GM21786 (cell line): ENCODE results near the gene ZNF385C.

Source experiments
- ATAC-seq: cut with Tn5 transposase; IDR thresholded peaks from one replicate; pipeline ENCODE4 v1.9.1; 2021; ENCODE audit not compliant: unreplicated experiment

ZNF385C gene

DNA sequence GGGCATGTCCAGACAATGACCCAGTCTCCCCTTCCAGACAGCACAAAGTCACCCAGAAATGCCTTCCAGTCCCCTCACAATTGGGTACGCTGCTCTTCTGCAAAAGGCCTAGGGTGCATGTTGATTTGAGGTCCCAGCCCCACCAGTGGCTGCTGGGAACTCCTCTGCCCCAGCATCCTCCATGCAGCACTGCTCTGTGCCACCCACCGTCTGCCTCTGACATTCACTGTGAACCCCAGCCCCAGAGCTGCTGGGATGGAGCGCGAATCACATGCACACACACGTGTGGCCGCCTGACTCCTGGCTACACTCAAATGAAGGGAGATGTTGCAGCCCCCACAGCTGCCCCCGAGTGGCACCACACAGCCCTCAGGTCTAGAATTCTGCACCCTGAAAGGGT lies 46.6 kb downstream of the ZNF385C start:
- no peak for ATAC-seq

DNA sequence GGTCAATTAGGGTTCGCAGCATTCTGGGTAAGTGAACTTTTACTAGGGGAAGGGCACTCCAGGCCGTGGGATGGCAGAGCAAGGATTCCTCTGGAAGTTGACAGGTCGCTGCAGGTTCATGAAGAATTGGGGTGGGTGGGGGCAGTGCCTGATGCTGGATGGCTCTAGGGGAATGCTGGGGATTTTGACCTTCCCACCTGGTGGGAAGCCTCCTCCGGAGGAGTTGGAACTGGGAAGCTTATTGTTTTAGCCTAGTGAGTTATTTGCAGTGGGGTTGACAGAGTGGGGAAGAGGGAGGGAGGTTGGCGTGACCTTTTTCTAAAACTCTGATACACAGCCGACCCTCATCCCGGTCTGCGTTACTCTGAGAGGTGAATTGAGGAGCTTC lies 47.3 kb downstream of the ZNF385C start:
- ATAC-seq, result no peak

DNA sequence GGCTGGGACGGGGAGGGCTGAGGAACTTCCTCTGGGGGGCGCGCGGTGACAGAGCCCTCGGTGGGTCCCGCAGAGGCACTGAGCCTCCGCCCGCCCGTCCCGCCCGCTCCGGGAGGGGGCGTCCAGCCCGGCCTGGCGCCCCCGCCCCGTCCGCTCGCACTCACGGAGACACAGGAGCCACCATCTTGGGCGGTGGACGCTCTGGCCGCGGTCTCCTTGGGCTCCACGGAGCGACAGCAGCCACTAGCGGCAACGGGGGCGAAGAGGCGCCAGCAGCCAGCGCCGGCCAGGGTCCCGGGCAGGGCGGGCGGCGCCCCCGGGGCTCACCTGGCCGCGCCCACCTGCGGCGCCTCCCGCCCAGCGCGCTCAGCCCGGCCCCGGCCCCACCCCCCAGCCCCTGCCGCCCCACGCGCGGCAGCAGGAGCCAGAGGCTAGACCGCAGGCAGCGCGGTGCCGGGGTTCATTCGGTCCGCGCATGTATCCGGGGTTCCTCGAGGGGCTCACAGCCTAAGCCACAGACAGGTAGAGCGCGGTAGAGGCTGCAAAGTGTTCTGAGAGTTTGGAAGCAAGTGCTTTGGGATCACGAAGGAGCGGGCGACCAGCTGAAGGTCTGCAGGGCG lies 47.8 kb downstream of the ZNF385C start, which contains the start of gene C17orf113:
Gene C17orf113 (minus strand): TSS at position 209 of the 620 bp plus-strand sequence. CDS start 7,225 bp downstream, outside the sequence.
- ATAC-seq, result no peak

DNA sequence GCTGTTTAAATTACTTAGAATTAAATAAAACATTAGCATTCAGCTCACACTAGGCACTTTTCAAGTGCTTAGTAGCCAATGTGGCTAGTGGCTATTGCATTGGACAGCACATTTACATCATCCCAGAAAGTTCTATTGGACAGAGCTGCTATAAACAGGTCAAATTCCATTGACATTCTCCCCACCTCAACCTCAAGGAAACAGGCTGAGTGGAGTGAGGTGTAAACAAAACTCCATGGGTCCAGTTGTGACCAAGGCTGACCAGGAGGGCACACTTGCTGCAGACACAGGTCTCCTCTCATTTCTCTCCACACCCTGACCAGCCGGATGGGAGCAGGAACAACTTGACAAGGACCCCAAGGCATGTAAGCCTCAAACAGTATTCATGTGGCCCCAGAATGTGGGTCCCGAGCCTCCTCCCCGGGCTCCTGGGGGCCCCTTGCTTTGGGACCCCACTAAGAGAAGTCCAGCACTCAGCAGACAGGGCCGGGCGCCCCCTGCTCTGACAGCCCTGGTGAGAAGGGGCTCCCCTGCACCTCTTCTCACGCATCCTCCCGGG lies 48.4 kb downstream of the ZNF385C start:
- no peak for ATAC-seq

DNA sequence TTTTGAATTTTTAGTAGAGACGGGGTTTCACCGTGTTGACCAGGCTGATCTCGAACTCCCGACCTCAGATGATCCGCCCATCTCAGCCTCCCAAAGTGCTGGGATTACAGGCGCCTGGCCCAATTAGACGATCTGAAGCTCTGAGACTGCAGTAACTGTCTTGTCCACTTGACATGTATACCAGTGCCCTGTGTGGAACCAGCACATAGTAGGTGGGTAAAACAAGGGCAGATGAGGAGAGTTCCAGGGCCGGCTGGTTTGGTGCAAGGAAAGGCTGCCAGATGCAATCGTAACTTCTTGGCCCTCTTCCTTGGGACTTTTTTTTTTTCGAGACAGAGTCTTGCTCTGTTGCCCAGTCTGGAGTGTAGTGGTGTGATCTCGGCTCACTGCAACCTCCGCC lies 50.9 kb downstream of the ZNF385C start:
- ATAC-seq, result no peak

DNA sequence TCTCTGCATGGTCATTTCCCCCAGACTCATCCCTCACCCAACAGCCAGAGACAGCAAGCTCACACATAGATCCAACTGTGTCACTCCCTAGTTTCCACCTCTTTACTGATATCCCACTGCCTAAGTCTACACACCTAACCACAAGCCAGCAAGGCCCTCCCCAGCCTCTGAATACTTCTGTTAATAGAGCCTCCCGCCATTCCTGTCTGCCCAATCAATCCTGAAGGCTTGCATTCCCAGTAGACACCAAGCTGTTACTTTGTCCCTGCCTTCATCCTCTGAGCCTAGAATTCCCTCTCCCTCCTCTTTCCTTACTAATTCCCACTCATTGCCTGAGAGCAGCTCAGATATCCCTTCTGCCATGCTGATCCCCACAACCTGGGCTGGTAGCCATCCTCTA lies 52.6 kb downstream of the ZNF385C start:
- ATAC-seq, result no peak

DNA sequence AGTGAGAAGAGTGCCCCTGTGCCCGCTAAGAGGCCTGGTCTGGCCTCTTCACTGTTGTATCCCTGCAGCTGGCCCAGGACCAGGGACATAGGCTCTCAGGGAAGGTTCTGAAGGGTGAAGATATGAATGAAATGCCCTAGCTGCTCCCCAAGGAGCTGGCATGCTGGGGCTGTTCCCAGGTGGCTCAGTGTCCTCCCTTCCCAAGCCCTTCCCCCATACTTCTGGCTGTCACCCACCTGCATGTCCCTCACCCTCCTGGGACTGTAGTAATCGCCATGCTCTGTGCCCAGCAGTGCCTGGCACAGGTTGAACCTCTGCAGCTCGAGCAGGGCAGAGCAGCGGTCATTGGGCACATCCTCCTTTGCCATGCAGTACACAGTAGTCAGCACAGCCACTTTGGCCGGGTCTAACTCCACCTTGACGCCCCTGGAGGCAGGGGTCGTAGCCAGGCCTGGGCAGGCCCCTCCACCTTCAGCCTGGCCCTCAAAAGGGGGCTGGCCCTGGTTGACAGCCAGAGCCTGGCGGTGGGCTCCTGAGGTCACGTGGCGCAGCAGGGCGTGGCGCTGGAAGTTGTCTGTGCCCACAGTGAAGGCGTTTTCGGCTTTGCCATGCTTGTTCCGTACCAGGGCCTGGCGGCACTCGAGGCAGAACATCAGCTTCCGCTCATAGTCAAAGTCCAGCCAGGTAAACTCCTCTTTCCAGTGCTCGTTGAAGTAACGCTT lies 55.5 kb downstream of the ZNF385C start:
- ATAC-seq, result no peak

DNA sequence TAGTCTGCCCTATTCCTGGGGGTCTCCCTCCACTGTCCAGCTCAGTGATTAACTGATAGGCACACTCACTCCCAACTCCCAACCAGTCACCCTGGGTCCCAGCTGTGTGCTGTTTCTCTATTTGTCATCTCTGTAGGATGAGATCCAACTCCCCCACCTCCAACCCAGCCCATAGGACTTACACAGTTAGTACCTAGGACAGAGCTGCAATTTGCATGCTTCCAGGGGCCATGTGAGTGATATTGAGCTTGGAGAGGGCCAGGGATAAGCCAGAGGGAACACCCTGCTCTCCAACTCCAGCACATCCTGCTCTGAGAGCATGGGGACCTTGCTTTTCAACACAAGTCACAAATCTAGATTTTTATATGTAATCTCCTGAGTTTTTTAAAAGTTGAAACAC lies 56.7 kb downstream of the ZNF385C start:
- no peak for ATAC-seq

DNA sequence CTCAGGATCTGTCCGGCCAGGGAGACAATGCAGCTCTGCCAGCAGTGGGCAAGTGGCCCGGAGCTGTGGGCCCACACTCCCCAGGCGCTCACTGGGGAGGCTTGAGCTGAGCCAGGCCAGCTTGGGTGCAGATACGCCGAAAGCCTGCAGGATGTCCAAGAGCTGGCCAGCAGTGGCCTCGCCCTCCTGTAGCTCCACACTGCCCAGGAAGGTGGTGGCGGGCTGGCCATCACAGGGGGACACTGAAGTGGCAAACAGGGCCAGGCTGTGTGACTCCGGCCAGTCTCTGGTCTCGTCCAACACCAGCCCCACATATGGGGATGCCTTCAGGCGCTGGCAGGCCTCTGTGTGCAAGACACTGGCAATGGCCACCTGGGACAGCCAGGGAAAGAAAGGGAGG lies 57.5 kb downstream of the ZNF385C start:
- ATAC-seq, result no peak

DNA sequence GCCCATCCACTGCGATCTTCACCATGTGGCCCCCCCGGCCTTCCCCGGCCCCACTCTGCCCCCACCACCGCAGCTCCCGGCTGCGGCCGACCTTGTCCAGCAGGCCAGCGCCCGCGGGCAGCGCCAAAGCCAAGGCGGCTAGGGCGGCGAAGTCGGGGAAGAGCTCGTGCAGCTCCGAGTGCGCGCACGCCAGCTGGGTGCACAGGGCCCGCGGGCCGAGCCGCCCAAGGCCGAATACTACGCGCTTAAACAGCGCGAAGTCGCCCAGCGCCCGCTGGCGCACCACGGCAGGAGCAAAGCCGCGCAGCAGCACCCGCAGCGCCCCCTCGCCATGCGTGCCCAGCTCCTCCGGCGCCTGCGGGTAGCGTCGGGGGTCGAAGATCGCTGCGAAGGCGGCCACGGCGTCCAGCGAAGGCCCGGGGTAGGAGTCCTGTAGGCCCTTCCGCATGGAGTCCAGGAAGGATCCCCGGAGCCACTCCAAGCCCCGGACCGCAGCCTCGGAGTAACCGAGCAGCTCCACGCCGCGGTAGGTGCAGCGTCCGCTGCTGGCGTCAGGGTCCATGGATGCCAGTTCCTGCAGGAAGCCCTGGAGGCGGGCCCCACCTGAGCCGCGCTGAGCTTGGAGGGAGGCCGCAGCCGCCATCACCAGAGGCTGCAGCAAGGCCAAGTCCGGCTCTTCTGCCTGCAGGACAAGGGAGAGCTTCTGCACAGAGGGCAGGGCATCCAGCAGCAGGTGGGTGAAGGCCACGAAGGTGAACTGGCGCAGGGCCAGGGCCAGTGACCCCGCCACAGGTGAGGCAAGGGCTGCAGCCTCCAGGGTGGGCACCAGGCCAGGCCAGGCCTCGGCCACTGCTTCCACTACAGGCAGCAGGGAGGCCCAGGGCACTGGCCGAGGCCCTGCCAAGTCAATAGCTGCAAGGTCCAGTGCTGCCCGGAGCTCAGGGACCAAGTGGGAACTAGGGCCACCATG lies 58.2 kb downstream of the ZNF385C start:
- no peak for ATAC-seq

DNA sequence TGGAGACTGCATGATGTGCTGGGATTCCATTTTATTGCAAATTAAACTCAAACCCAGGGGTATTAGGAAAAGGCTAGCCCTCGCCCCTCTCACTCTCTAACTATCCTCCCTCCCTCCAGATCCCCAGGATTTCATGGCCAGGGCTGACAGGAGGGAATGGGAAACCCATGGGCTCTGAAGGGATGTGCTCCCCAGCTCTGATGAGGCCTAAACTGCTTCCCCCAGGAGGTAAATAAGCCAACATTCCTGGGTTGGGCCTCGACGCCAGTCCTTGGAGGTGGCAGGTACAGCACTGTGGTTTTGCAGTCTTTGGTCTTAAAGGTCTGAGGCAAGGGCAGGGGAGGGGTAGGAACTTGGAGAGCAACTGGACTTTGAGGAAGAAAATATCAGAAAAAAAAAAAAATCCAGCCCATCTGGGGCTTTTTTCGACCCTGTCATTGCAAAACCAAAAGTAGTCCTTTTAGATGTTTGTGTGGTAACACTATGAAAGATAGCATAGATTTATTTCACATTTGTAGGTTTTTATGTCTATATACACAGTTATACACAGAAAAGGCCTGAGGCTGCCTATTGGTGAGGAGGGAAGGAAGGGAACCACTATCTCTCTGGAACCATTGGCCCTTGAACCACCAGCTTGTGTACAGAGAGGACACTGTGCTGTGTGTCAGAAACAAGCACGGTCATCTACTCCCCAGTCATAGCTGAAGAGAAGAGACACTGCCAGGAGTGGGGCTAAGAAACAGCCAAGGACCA lies 59.9 kb downstream of the ZNF385C start:
- no peak for ATAC-seq

DNA sequence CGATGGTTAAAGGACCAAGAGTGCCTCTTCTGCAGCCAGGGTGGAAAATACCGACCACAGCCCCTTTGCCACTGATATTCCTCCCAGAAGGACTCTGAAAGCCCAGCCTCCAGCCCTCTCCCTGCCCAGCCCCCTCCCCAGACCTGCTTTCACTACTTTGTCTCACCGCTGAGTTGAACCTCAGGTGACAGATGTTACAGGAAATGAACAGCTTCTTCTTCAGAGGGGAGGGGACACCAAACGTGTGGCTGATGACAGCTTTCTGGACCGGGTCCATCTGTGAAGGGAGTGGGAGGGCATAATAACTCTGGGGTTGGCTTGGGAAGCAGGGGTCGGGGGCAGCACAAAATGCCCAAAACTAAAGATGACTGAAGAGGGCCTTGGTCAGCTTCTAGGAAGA lies 64.2 kb downstream of the ZNF385C start:
- ATAC-seq, result no peak

DNA sequence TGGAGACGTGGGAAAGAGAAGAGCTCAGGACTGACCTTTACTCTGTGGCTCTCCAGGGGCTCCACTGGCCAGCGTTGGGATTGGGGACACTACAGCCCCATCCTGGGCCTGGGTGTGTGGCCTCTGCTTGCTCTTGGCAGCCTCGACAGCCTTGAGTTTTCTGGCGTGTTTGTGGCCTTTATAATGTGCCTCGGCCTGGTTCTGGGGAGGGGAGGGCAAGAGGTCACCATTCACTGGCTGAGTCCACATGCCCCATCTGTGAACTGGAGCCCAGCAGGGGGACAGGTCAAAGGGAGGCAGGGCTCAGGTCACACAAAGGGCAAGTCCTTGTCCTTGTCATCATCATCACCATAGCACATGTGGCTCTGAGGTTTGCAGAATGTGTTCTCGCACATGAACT lies 66.7 kb downstream of the ZNF385C start:
- no peak for ATAC-seq

DNA sequence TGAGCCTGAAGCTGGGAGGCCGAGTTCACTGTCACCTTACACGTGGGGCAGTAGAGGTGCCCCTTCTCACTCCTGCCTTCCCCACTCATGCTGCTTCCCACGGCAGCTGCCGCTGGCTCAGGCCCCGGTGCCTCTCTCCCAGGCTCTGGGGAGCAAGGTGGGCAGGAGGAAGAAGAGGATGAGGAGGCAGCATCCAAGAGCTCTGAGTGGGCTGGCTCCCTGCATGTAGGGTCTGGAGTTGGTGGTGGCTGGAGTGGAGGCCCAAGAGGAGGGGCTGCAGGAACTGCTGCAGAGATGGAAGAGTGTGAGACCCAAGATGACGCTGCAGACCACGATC lies 69.5 kb downstream of the ZNF385C start:
- no peak for ATAC-seq

DNA sequence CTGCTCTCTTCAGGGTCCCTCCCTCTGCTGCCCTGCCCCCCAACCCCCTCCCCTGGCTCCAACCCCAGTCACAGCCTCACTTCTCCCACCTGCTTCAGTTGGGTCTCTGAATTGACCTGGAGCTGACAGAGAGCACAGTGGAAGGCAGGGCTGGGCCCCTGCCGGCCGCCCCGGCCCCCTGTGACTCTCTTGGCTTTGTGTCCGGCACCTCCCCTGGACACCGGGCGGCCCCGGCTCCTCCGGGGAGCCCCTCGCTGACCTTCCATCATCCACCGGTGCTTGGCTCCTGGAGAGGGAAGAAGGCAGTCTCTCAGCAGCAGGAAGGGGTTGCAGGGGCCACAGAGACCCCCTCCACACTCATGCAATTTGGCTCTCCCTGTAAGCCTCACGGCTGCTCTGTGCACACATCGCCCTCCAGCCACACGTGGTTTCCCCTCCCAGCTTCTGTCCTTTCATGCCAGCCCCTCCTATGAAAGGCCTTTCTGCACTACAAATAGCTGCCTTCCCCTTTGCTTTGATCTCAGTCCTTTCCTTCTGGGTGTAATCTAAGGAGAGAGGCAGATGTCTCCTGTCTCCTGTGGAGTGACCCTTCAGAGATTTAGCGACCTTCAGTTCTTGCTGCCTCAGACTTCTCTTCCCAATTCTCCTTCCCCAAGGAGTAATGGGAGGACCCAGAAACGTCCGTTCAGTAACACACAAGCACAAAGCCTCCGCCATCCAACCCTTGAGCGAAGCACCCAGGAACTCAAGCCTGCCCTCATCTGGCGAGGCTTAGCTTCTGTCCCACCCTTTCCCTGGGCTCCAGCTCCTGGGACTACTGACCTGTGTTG lies 70.1 kb downstream of the ZNF385C start:
- ATAC-seq, result no peak

DNA sequence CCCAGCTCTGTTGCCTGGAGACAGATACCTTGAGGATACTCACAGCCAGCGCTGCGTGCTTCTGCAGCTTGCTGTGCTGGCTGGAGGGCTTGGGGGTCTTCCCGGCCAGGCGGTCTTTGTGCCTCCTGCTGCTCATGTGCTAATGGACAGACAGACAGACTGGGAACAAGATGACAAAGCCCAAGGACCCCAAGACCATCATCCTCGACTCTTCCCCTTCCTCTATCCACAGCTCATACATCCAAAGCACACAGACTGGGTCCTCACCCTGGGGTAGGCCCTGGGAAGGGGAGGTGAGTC lies 70.7 kb downstream of the ZNF385C start:
- no peak for ATAC-seq

DNA sequence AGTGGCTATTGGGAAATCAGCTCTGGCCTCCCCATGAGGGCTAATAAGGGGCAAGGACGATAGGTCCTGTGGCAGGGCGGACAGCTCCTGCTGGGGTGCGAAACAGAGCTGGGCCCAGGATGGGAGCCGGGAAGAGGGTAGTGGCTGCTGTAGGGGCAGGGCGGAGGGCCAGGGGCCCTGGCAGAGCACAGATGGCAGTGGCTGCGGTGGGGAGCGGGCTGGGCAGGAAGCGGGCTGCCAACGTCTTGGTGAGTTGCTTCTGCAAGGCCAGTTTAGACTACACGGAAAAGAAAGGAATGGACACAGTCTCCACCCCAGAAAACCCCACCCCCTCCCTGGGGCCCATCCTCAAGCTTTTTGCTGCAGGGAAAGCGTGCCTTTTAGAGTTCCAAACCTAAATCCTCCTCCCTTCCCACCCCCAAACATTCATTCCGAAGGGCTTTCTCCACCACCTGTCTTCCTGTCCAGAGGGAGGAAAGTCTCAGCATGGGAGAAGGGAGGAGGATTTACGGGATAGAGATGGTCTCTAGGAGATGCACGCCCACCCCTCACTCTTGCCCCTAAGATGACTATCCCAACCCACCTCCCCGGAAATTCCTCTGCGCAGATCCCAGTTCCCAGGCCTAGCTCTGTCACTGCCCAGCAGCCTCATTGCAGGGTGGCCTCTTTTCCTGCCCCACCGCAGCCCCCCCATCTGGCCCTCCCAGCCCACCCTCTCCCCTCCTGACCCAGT lies 71.2 kb downstream of the ZNF385C start:
- no peak for ATAC-seq

DNA sequence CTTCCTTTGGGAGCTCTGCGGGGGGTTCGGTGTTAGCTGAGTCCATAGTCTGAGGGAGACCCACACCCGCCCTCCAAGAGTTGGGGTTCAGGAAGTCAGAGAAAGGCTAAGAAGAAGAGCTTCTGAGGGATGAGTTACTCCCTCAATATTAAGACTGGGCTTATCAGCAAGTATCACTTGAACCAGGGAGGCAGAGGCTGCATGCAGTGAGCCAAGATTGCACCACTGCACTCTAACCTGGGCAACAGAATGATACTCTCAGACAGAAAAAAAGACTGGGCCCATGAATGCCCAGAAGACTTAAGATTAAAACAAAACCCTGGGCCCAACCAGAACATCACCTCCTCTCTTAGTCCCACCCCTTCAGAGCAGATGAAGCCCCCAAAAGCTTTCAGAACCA lies 72.3 kb downstream of the ZNF385C start:
- no peak for ATAC-seq

DNA sequence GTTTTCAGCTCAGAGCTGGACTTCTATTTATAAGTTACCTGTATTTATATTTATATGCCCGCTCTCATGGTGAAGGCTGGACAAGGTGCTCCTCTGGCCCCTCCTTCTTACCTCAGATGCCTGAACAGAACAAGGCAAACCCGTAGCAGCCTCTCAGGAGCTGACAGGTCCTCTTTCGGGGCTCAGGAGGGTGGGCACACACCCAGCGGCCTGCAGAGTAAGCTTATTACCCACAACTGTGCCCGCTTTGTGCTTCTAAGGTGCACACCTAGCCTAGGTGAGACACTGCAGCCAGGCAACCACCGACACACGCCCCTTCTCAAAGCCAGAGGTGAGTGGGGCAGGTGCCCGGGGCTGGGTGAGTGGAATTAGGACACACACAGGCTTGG lies 73.1 kb downstream of the ZNF385C start:
- no peak for ATAC-seq
